ENCODE measurements around the gene FAM169A.
"Not testable (repeated sequence)": the region's sequence is repeated elsewhere in the genome, so short reads cannot be mapped to it uniquely, and the experiment has no call there.

FAM169A gene

DNA sequence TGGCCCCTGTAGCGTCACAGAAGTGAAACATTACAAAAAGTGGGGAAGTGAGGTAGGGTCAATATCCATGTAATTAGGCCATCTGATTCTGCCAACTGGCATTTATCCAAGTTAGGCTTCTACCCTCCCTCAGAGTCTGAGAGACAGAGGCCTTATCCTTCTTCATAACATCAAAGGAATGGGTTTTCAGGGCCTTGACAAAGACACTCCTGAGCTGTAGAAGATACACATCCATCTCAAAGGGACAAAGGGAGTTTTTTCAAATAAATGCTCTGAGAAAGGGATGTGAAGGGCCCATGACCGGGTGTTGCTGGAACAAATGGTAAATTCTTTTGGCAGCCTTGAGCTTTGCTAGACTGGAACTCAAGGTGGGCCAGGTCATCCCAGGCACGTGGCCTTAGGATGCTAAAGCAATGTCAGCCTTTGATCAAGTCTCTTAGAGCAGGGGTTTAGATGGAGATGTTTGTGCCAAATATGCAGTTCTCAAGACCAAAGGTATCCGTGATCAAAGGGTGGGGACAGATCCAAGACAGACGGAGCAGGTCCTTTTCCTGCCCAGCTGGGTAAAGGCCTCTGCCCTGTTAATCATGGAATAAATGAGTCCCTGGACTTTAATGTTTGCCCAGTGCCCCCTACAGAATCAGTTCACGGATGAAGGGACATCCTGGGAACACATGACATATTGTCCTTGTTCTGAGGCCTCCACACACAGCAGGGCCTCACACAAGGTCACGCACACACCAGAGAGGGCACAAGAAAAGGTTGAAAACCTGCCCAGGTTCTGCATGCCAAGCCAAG is 10.0 kb upstream of the FAM169A start:
- H3K9me3 ChIP-seq (ENCODE audit: insufficient read depth, low read length): no peaks in the 10 kb centered on the region
- H3K4me3 ChIP-seq (ENCODE audit: insufficient read depth, low read length, poor library complexity, severe bottlenecking): no peak overlapping the region
- no peak overlapping the region for H3K9ac ChIP-seq (ENCODE audit: low read length)
- TF ChIP-seq EZH2phosphoT487 (conservative IDR thresholded peaks at IDR 0.05; ENCODE audit: low read length): no peak
- TF ChIP-seq, protein P1, sequence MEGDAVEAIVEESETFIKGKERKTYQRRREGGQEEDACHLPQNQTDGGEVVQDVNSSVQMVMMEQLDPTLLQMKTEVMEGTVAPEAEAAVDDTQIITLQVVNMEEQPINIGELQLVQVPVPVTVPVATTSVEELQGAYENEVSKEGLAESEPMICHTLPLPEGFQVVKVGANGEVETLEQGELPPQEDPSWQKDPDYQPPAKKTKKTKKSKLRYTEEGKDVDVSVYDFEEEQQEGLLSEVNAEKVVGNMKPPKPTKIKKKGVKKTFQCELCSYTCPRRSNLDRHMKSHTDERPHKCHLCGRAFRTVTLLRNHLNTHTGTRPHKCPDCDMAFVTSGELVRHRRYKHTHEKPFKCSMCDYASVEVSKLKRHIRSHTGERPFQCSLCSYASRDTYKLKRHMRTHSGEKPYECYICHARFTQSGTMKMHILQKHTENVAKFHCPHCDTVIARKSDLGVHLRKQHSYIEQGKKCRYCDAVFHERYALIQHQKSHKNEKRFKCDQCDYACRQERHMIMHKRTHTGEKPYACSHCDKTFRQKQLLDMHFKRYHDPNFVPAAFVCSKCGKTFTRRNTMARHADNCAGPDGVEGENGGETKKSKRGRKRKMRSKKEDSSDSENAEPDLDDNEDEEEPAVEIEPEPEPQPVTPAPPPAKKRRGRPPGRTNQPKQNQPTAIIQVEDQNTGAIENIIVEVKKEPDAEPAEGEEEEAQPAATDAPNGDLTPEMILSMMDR (IDR thresholded peaks at IDR 0.05; ENCODE audit: insufficient read depth, low read length, poor library complexity, severe bottlenecking): no peak
- H3K9me2 ChIP-seq (replicated peaks; ENCODE audit: insufficient read depth, low read length): no peaks in the 10 kb centered on the region
- no peaks in the 10 kb centered on the region for H4K20me1 ChIP-seq (ENCODE audit: low read depth, low read length)
- H2AFZ ChIP-seq (ENCODE audit: low read depth, low read length, severe bottlenecking): no peak overlapping the region
- H3K27me3 ChIP-seq (ENCODE audit: low read length): no peaks in the 10 kb centered on the region
- no peaks in the 10 kb centered on the region for H3K79me2 ChIP-seq (ENCODE audit: insufficient read depth, low read length)
- H3K4me2 ChIP-seq (ENCODE audit: low read depth, low read length, poor library complexity, severe bottlenecking): no peak overlapping the region
- no peaks in the 10 kb centered on the region for H3K36me3 ChIP-seq (ENCODE audit: low read length)
- no peak overlapping the region for H3K27ac ChIP-seq (ENCODE audit: low read depth, low read length)
- H3F3A ChIP-seq (ENCODE audit: insufficient read depth): no peaks in the 10 kb centered on the region

DNA sequence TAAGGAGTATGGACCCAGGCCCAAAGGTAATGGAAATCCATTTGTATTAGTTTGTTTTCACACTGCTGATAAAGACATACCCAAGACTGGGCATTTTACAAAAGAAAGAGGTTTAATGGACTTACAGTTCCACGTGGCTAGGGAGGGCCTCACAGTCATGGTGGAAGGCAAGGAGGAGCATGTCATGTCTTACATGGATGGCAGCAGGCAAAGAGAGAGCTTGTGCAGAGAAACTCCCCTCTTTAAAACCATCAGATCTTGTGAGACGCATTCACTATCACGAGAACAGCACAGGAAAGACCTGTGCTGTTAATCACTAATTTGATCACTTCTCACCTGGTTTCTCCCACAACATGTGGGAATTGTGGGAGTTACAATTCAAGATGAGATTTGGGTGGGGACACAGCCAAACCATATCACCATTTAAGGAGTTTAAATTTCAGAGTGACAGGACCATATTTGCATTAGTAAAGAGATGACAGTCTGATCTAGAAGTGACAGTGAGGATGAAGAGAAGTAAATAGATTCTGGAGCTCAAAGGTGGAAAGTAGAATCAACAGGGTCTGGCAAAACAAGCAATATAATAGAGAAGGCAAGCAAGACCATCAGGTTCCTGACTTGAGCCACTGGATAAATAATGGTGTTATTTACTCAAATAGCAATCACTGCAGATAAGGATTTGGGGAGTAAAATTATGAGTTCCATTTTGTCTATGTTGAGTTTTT is 7.5 kb upstream of the FAM169A start:
- Histone ChIP-seq H3F3A (ENCODE audit: insufficient read depth) (no peaks in the 10 kb centered on the region), H4K20me1 (ENCODE audit: low read depth, low read length) (no peaks in the 10 kb centered on the region), H3K36me3 (ENCODE audit: low read length) (no peaks in the 10 kb centered on the region), H2AFZ (ENCODE audit: low read depth, low read length, severe bottlenecking) (no peak overlapping the region), H3K27ac (ENCODE audit: low read depth, low read length) (no peak overlapping the region), H3K79me2 (ENCODE audit: insufficient read depth, low read length) (no peaks in the 10 kb centered on the region), H3K9ac (ENCODE audit: low read length) (no peak overlapping the region), H3K9me2 (replicated peaks; ENCODE audit: insufficient read depth, low read length) (no peaks in the 10 kb centered on the region), H3K9me3 (ENCODE audit: insufficient read depth, low read length) (no peaks in the 10 kb centered on the region), H3K4me3 (ENCODE audit: insufficient read depth, low read length, poor library complexity, severe bottlenecking) (no peak overlapping the region), H3K27me3 (ENCODE audit: low read length) (no peaks in the 10 kb centered on the region), H3K4me2 (ENCODE audit: low read depth, low read length, poor library complexity, severe bottlenecking) (no peak overlapping the region)
- TF ChIP-seq EZH2phosphoT487 (conservative IDR thresholded peaks at IDR 0.05; ENCODE audit: low read length): no peak
- TF ChIP-seq, protein P1 (IDR thresholded peaks at IDR 0.05; ENCODE audit: insufficient read depth, low read length, poor library complexity, severe bottlenecking): no peak

DNA sequence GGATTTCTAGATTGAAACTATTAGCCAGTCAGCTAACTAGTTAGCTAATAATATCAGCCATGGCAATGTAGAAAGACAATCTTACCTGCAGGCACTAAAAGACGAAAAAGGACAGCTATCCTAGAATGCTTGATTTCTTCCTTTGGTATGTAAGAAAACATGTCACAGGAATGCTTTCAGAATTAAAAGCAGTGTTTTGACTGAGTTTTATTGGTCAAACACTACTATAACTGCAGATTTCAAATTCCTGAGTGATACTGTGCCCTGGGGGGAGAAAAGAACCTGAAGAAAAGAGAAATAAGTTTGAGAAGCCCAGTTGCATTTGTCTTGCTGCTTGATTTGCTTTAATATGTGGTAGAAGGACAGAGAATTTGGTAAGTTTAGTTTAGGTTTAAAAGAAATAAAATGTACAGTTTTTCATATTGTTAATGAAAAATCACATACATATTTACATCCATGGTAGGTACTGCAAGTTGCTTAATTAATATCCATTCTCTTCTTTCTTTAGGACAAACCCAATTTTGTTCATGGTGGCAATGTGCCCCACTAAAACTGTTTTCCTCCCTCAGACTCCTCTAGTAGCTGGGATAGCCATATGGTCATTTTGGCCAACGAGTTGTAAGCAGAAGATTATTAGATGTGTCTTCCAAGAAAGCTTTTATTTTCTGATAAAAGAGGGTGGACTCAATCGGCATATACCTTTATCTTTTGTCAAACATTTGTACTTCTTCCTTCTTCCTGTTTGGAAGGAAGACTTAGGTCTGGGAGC is 4.3 kb upstream of the FAM169A start:
- Histone ChIP-seq H3K4me2 (ENCODE audit: low read depth, low read length, poor library complexity, severe bottlenecking) (no peak overlapping the region), H3K27ac (ENCODE audit: low read depth, low read length) (no peak overlapping the region), H4K20me1 (ENCODE audit: low read depth, low read length) (no peaks in the 10 kb centered on the region), H3K79me2 (ENCODE audit: insufficient read depth, low read length) (no peaks in the 10 kb centered on the region), H2AFZ (ENCODE audit: low read depth, low read length, severe bottlenecking) (no peak overlapping the region), H3K9me2 (replicated peaks; ENCODE audit: insufficient read depth, low read length) (no peaks in the 10 kb centered on the region), H3K9me3 (ENCODE audit: insufficient read depth, low read length) (no peaks in the 10 kb centered on the region), H3K4me3 (ENCODE audit: insufficient read depth, low read length, poor library complexity, severe bottlenecking) (no peak overlapping the region), H3K27me3 (ENCODE audit: low read length) (no peaks in the 10 kb centered on the region), H3K9ac (ENCODE audit: low read length) (no peak overlapping the region), H3F3A (ENCODE audit: insufficient read depth) (no peaks in the 10 kb centered on the region), H3K36me3 (ENCODE audit: low read length) (no peaks in the 10 kb centered on the region)
- TF ChIP-seq EZH2phosphoT487 (conservative IDR thresholded peaks at IDR 0.05; ENCODE audit: low read length): no peak
- TF ChIP-seq, protein P1 (IDR thresholded peaks at IDR 0.05; ENCODE audit: insufficient read depth, low read length, poor library complexity, severe bottlenecking): no peak

DNA sequence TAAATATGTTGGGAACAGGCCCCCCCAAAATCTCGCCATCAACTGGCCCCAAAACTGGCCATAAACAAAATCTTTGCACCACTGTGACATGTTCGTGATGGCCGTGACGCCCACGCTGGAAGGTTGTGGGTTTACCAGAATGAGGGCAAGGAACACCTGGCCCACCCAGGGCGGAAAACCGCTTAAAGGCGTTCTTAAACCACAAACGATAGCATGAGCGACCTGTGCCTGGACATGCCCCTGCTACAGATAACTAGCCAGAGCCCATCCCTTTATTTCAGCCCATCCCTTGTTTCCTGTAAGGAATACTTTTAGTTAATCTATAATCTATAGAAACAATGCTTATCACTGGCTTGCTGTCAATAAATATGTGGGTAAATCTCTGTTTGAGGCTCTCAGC is 3.2 kb upstream of the FAM169A start:
- not testable (repeated sequence) for H3K9me3 ChIP-seq (ENCODE audit: insufficient read depth, low read length); H3K9ac ChIP-seq (ENCODE audit: low read length); H4K20me1 ChIP-seq (ENCODE audit: low read depth, low read length); H2AFZ ChIP-seq (ENCODE audit: low read depth, low read length, severe bottlenecking); H3K27ac ChIP-seq (ENCODE audit: low read depth, low read length); H3K36me3 ChIP-seq (ENCODE audit: low read length); H3K27me3 ChIP-seq (ENCODE audit: low read length); H3K4me3 ChIP-seq (ENCODE audit: insufficient read depth, low read length, poor library complexity, severe bottlenecking); H3K9me2 ChIP-seq (replicated peaks; ENCODE audit: insufficient read depth, low read length); H3F3A ChIP-seq (ENCODE audit: insufficient read depth); H3K79me2 ChIP-seq (ENCODE audit: insufficient read depth, low read length); H3K4me2 ChIP-seq (ENCODE audit: low read depth, low read length, poor library complexity, severe bottlenecking)
